Liver (tissue), 3 donors: ENCODE data around the gene NEURL1.

ENCODE experiments used
- ATF3 ChIP-seq: IDR thresholded peaks from 2 replicates; pipeline ENCODE4 v1.6.1; 2016; ENCODE audit warnings: antibody characterized with exemption
- CTCF ChIP-seq: fragments of 150-350 bp; IDR thresholded peaks from 2 replicates; pipeline ENCODE4 v1.5.1; 2017; ENCODE audit warnings: improper control_type of control experiment, low read depth, low read length; ENCODE audit not compliant: missing input control
- EGR1 ChIP-seq, 2 donors: IDR thresholded peaks; 2 replicates each; pipeline ENCODE4 v1.6.1; 2016 to 2018; ENCODE audit warnings: antibody characterized with exemption in 2 of 2, low read depth in 2 of 2
- JUND ChIP-seq, 2 donors: IDR thresholded peaks; 2 replicates each; pipeline ENCODE4 v1.6.1; 2016; ENCODE audit warnings: antibody characterized with exemption in 2 of 2
- RAD21 ChIP-seq, 2 donors: IDR thresholded peaks; 2 replicates each; pipeline ENCODE4 v1.6.1; 2016; ENCODE audit warnings: antibody characterized with exemption in 2 of 2, mild to moderate bottlenecking in 2 of 2
- RXRA ChIP-seq, 2 donors: IDR thresholded peaks; 2 replicates each; pipeline ENCODE4 v1.6.1; 2017 to 2018; ENCODE audit warnings: antibody characterized with exemption in 2 of 2, mild to moderate bottlenecking in 1 of 2
- SP1 ChIP-seq: IDR thresholded peaks from 2 replicates; pipeline ENCODE4 v1.6.1; 2018; ENCODE audit warnings: antibody characterized with exemption, mild to moderate bottlenecking
- TAF1 ChIP-seq: conservative IDR thresholded peaks from 2 replicates; pipeline ENCODE4 v1.6.1; 2016; ENCODE audit warnings: antibody characterized with exemption, mild to moderate bottlenecking
- donor health status: healthy.
- donor health status: healthy.

GRCh38 chr10:103535595-103535994 lies 42.1 kb downstream of the NEURL1 start:
- TF ChIP-seq CTCF (no peak), JUND (IDR thresholded peaks at IDR 0.05) (no peak), EGR1 (IDR thresholded peaks at IDR 0.05; ENCODE audit: low read depth in 2 of 2) (no peak), RXRA (IDR thresholded peaks at IDR 0.05) (no peak), RAD21 (IDR thresholded peaks at IDR 0.05) (no peak), SP1 (no peak), ATF3 (no peak), TAF1 (no peak)
